Skeletal muscle satellite cell (primary cell): ENCODE results near the gene PPFIA4.

Experiments
- H3K27me3 ChIP-seq: 2 replicates; pipeline ENCODE4 v1.7.0; 2013; ENCODE audit warnings: low read length; ENCODE audit not compliant: control insufficient read depth, insufficient read depth
- H3K36me3 ChIP-seq: 2 replicates; pipeline ENCODE4 v1.7.0; 2013; ENCODE audit warnings: mild to moderate bottlenecking, control low read depth, low read length; ENCODE audit not compliant: insufficient read depth
- H3K4me1 ChIP-seq: 2 replicates; pipeline ENCODE4 v1.7.0; 2013; ENCODE audit warnings: low read length; ENCODE audit not compliant: control insufficient read depth, insufficient read depth
- H3K4me2 ChIP-seq: 2 replicates; pipeline ENCODE4 v1.7.0; 2013; ENCODE audit warnings: mild to moderate bottlenecking, low read length
- H3K4me3 ChIP-seq: 2 replicates; pipeline ENCODE4 v1.7.0; 2013; ENCODE audit warnings: low read length
- H3K9ac ChIP-seq: 2 replicates; pipeline ENCODE4 v1.7.0; 2013; ENCODE audit warnings: mild to moderate bottlenecking, low read depth, low read length, moderate library complexity
- H3K9me3 ChIP-seq: replicated peaks from 2 replicates; pipeline ENCODE4 v1.7.0; 2013; ENCODE audit warnings: mild to moderate bottlenecking, control low read depth, low read length

Gene PPFIA4

GRCh38 chr1:203100516-203100869 is 74.2 kb downstream of the PPFIA4 start:
- Histone ChIP-seq H3K4me3 (no peak overlapping the region), H3K27me3 (peaks cover 26% of the 10 kb centered on the region), H3K4me1 (no peaks in the 10 kb centered on the region), H3K36me3 (no peaks in the 10 kb centered on the region), H3K9me3 (peaks cover 5% of the 10 kb centered on the region), H3K4me2 (no peak overlapping the region), H3K9ac (no peak overlapping the region)

GRCh38 chr1:203101813-203102634 is 75.7 kb downstream of the PPFIA4 start:
- no peaks in the 10 kb centered on the region for H3K36me3 ChIP-seq
- peaks cover 25% of the 10 kb centered on the region for H3K27me3 ChIP-seq
- H3K4me2 ChIP-seq = no peak overlapping the region
- H3K4me3 ChIP-seq = no peak overlapping the region
- H3K9me3 ChIP-seq = peaks cover 5% of the 10 kb centered on the region
- H3K4me1 ChIP-seq = no peaks in the 10 kb centered on the region
- no peak overlapping the region for H3K9ac ChIP-seq

GRCh38 chr1:203103216-203103615 is 76.9 kb downstream of the PPFIA4 start:
- Histone ChIP-seq H3K4me3 (no peak overlapping the region), H3K27me3 (peaks cover 34% of the 10 kb centered on the region), H3K4me1 (no peaks in the 10 kb centered on the region), H3K9me3 (peaks cover 5% of the 10 kb centered on the region), H3K4me2 (no peak overlapping the region), H3K9ac (no peak overlapping the region), H3K36me3 (no peaks in the 10 kb centered on the region)

- no peak overlapping the region for H3K4me3 ChIP-seq
- no peak overlapping the region for H3K4me2 ChIP-seq
- peaks cover 5% of the 10 kb centered on the region for H3K9me3 ChIP-seq
- H3K4me1 ChIP-seq = no peaks in the 10 kb centered on the region
- H3K36me3 ChIP-seq = no peaks in the 10 kb centered on the region
- H3K9ac ChIP-seq = no peak overlapping the region
- H3K27me3 ChIP-seq = peaks cover 35% of the 10 kb centered on the region
Observed at GRCh38 chr1:203103829-203104495, 77.7 kb downstream of the PPFIA4 start.

- no peaks in the 10 kb centered on the region for H3K36me3 ChIP-seq
- no peaks in the 10 kb centered on the region for H3K4me1 ChIP-seq
- H3K9me3 ChIP-seq = peaks cover 5% of the 10 kb centered on the region
- H3K4me2 ChIP-seq = no peak overlapping the region
- no peak overlapping the region for H3K4me3 ChIP-seq
- H3K9ac ChIP-seq = no peak overlapping the region
- peaks cover 35% of the 10 kb centered on the region for H3K27me3 ChIP-seq
Observed at GRCh38 chr1:203104789-203105390, 78.6 kb downstream of the PPFIA4 start.

GRCh38 chr1:203112475-203112874 is 86.2 kb downstream of the PPFIA4 start:
- peaks cover 75% of the 10 kb centered on the region for H3K27me3 ChIP-seq
- H3K4me3 ChIP-seq = no peak overlapping the region
- H3K4me1 ChIP-seq = peaks cover 4% of the 10 kb centered on the region
- H3K36me3 ChIP-seq = no peaks in the 10 kb centered on the region
- no peak overlapping the region for H3K9ac ChIP-seq
- H3K4me2 ChIP-seq = no peak overlapping the region
- no peaks in the 10 kb centered on the region for H3K9me3 ChIP-seq

GRCh38 chr1:203113308-203113707 is 87.0 kb downstream of the PPFIA4 start:
- H3K9ac ChIP-seq = no peak overlapping the region
- no peak overlapping the region for H3K4me3 ChIP-seq
- peaks cover 71% of the 10 kb centered on the region for H3K27me3 ChIP-seq

GRCh38 chr1:203114202-203114601 is 87.9 kb downstream of the PPFIA4 start:
- H3K4me2 ChIP-seq = no peak overlapping the region
- no peaks in the 10 kb centered on the region for H3K9me3 ChIP-seq
- H3K36me3 ChIP-seq = no peaks in the 10 kb centered on the region
- peaks cover 73% of the 10 kb centered on the region for H3K27me3 ChIP-seq
- no peak overlapping the region for H3K4me3 ChIP-seq
- H3K4me1 ChIP-seq = peaks cover 4% of the 10 kb centered on the region
- no peak overlapping the region for H3K9ac ChIP-seq

More at GRCh38 chr1:203113308-203113707, 87.0 kb downstream of the PPFIA4 start:
- Histone ChIP-seq H3K4me1 (peaks cover 4% of the 10 kb centered on the region), H3K36me3 (no peaks in the 10 kb centered on the region), H3K9me3 (no peaks in the 10 kb centered on the region), H3K4me2 (no peak overlapping the region)

GRCh38 chr1:203116091-203116820 is 90.0 kb downstream of the PPFIA4 start:
- H3K9ac ChIP-seq = no peak overlapping the region
- no peaks in the 10 kb centered on the region for H3K36me3 ChIP-seq
- H3K4me1 ChIP-seq = peaks cover 4% of the 10 kb centered on the region
- H3K27me3 ChIP-seq = peaks cover 61% of the 10 kb centered on the region
- no peaks in the 10 kb centered on the region for H3K9me3 ChIP-seq
- no peak overlapping the region for H3K4me3 ChIP-seq
- no peak overlapping the region for H3K4me2 ChIP-seq

GRCh38 chr1:203117611-203118575 is 91.6 kb downstream of the PPFIA4 start:
- no peaks in the 10 kb centered on the region for H3K9me3 ChIP-seq
- H3K36me3 ChIP-seq = no peaks in the 10 kb centered on the region
- peaks cover 45% of the 10 kb centered on the region for H3K27me3 ChIP-seq
- H3K4me1 ChIP-seq = peaks cover 4% of the 10 kb centered on the region
- H3K4me2 ChIP-seq = no peak overlapping the region
- no peak overlapping the region for H3K9ac ChIP-seq
- no peak overlapping the region for H3K4me3 ChIP-seq
